ENCODE results near the gene PDE4D.

Gene PDE4D

GRCh38 chr5:59838067-59838466 lies 55.5 kb downstream of the PDE4D start:
- Histone ChIP-seq H3K36me3 (ENCODE audit: control insufficient read depth, insufficient read depth, low read length) (no peaks in the 10 kb centered on the region), H3K4me3 (ENCODE audit: low read depth, low read length) (no peak overlapping the region), H3K27me3 (ENCODE audit: control insufficient read depth, insufficient read depth, low read length) (no peaks in the 10 kb centered on the region), H3K9me3 (ENCODE audit: control insufficient read depth, insufficient read depth, low read length) (no peaks in the 10 kb centered on the region), H3K4me1 (ENCODE audit: control insufficient read depth, insufficient read depth, low read length) (no peaks in the 10 kb centered on the region), H3K9ac (ENCODE audit: low read depth, low read length) (no peak overlapping the region)

DNA sequence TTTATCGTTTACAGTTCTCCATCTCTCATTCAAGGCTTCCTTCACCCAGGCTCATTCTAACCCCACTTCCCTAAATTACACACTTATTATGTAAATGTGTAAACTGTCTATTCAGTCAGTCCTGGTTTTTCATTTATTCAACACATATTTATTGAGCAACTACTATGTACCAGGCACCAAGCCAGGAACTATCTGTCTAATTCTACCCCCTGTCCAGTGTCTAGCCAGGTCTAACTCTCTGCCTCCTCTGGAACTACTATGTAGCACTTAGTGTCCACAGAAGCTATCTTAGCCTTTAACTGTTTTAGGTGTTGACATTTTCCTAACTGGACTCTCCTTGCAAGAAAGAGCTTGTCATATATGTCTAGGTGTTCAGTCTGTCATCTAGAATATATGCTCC lies 56.5 kb downstream of the PDE4D start:
- Histone ChIP-seq H3K9ac (ENCODE audit: low read depth, low read length) (no peak overlapping the region), H3K36me3 (ENCODE audit: control insufficient read depth, insufficient read depth, low read length) (no peaks in the 10 kb centered on the region), H3K4me3 (ENCODE audit: low read depth, low read length) (no peak overlapping the region), H3K27me3 (ENCODE audit: control insufficient read depth, insufficient read depth, low read length) (no peaks in the 10 kb centered on the region), H3K9me3 (ENCODE audit: control insufficient read depth, insufficient read depth, low read length) (no peaks in the 10 kb centered on the region), H3K4me1 (ENCODE audit: control insufficient read depth, insufficient read depth, low read length) (no peaks in the 10 kb centered on the region)

DNA sequence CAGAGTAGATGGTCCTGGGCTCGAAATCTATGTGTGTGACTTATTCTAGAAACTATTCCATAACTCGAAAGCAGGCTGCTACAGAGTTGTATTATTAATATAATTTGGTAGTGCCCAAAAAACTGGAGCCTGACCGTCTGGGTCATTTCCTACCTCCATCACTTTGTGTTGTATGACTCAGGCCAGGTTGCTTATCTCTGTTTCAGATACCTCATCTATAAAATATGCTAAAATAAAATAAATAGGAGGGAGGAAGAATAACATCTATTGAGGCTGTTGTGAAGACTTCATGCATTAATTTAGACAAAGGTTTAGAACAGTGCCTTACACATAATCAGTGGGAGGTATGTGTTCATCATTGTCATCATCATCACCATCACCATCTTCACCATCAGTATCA lies 57.7 kb downstream of the PDE4D start:
- no peaks in the 10 kb centered on the region for H3K36me3 ChIP-seq (ENCODE audit: control insufficient read depth, insufficient read depth, low read length)
- H3K9me3 ChIP-seq (ENCODE audit: control insufficient read depth, insufficient read depth, low read length) = no peaks in the 10 kb centered on the region
- H3K4me1 ChIP-seq (ENCODE audit: control insufficient read depth, insufficient read depth, low read length) = peaks cover 6% of the 10 kb centered on the region
- H3K27me3 ChIP-seq (ENCODE audit: control insufficient read depth, insufficient read depth, low read length) = no peaks in the 10 kb centered on the region
- no peak overlapping the region for H3K9ac ChIP-seq (ENCODE audit: low read depth, low read length)
- no peak overlapping the region for H3K4me3 ChIP-seq (ENCODE audit: low read depth, low read length)

DNA sequence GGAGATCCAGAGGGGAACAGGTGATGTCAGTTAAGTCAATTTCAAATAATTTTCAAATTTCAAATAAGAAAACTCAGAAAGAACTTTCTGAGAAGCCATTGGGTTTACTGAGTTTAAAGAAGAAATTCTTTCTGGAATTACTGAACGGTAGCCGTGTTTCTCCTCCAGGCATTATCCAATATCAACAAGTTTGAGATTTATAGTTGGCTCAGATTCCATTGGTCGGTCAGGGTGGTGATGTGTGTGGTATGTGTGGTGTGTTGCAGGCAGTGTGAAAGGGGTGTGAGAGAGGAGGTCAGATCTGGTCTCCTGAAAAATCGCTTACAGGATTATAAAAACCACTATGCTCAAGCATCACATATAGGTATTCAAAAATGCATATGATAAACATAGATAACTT lies 60.1 kb downstream of the PDE4D start:
- no peak overlapping the region for H3K4me3 ChIP-seq (ENCODE audit: low read depth, low read length)
- no peaks in the 10 kb centered on the region for H3K36me3 ChIP-seq (ENCODE audit: control insufficient read depth, insufficient read depth, low read length)
- no peaks in the 10 kb centered on the region for H3K27me3 ChIP-seq (ENCODE audit: control insufficient read depth, insufficient read depth, low read length)
- H3K4me1 ChIP-seq (ENCODE audit: control insufficient read depth, insufficient read depth, low read length) = peaks cover 6% of the 10 kb centered on the region
- no peaks in the 10 kb centered on the region for H3K9me3 ChIP-seq (ENCODE audit: control insufficient read depth, insufficient read depth, low read length)
- no peak overlapping the region for H3K9ac ChIP-seq (ENCODE audit: low read depth, low read length)

DNA sequence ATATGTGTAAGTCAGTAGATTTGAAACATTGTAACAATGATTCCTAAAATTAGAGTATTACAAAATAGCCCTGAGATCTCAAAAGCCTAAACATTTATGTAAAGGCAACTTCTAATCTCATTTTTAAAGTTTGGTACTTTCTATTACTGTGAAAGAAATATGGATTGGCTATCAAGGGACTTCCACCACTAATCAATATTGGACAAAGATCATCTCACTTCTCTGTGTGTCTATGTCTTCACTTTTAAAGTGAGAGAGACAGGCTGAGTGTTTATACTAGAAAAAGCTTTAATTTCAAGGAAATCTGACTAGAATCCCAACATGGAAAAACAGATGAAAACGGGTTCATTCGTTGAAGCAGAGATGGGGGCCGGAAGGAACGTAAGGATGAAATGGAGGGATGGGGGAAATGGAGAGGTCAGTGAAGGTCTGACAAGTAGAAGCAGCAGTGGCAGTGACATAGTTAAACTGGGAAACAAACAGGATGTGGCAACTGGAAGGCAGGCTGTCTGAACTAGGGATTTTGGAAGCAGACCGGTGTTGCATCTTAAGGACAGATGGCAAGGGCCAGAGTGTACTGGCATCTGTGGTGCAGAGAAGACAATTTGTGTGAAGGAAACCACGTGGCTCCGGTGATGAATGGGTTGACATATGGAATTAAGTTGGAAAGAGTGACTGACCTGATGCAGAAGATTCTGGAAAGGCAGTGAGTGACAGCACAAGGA lies 60.8 kb downstream of the PDE4D start:
- H3K9me3 ChIP-seq (ENCODE audit: control insufficient read depth, insufficient read depth, low read length) = no peaks in the 10 kb centered on the region
- no peaks in the 10 kb centered on the region for H3K27me3 ChIP-seq (ENCODE audit: control insufficient read depth, insufficient read depth, low read length)
- H3K36me3 ChIP-seq (ENCODE audit: control insufficient read depth, insufficient read depth, low read length) = no peaks in the 10 kb centered on the region
- H3K4me1 ChIP-seq (ENCODE audit: control insufficient read depth, insufficient read depth, low read length) = peaks cover 6% of the 10 kb centered on the region
- H3K9ac ChIP-seq (ENCODE audit: low read depth, low read length) = no peak overlapping the region
- no peak overlapping the region for H3K4me3 ChIP-seq (ENCODE audit: low read depth, low read length)

GRCh38 chr5:59831326-59832010 lies 62.1 kb downstream of the PDE4D start:
- Histone ChIP-seq H3K9ac (ENCODE audit: low read depth, low read length) (no peak overlapping the region), H3K4me1 (ENCODE audit: control insufficient read depth, insufficient read depth, low read length) (peaks cover 6% of the 10 kb centered on the region), H3K9me3 (ENCODE audit: control insufficient read depth, insufficient read depth, low read length) (no peaks in the 10 kb centered on the region), H3K36me3 (ENCODE audit: control insufficient read depth, insufficient read depth, low read length) (no peaks in the 10 kb centered on the region), H3K27me3 (ENCODE audit: control insufficient read depth, insufficient read depth, low read length) (no peaks in the 10 kb centered on the region), H3K4me3 (ENCODE audit: low read depth, low read length) (no peak overlapping the region)

- Histone ChIP-seq H3K36me3 (ENCODE audit: control insufficient read depth, insufficient read depth, low read length) (no peaks in the 10 kb centered on the region), H3K4me3 (ENCODE audit: low read depth, low read length) (no peak overlapping the region), H3K9ac (ENCODE audit: low read depth, low read length) (no peak overlapping the region), H3K9me3 (ENCODE audit: control insufficient read depth, insufficient read depth, low read length) (no peaks in the 10 kb centered on the region), H3K27me3 (ENCODE audit: control insufficient read depth, insufficient read depth, low read length) (no peaks in the 10 kb centered on the region), H3K4me1 (ENCODE audit: control insufficient read depth, insufficient read depth, low read length) (peaks cover 6% of the 10 kb centered on the region)
Measured at GRCh38 chr5:59830536-59831200, 62.9 kb downstream of the PDE4D start.

- H3K9ac ChIP-seq (ENCODE audit: low read depth, low read length) = no peak overlapping the region
Measured at GRCh38 chr5:59829922-59830321, 63.6 kb downstream of the PDE4D start.

GRCh38 chr5:59829386-59829785 lies 64.1 kb downstream of the PDE4D start:
- no peaks in the 10 kb centered on the region for H3K27me3 ChIP-seq (ENCODE audit: control insufficient read depth, insufficient read depth, low read length)
- no peaks in the 10 kb centered on the region for H3K9me3 ChIP-seq (ENCODE audit: control insufficient read depth, insufficient read depth, low read length)
- peaks cover 6% of the 10 kb centered on the region for H3K4me1 ChIP-seq (ENCODE audit: control insufficient read depth, insufficient read depth, low read length)

More at GRCh38 chr5:59829922-59830321, 63.6 kb downstream of the PDE4D start:
- H3K36me3 ChIP-seq (ENCODE audit: control insufficient read depth, insufficient read depth, low read length) = no peaks in the 10 kb centered on the region
- peaks cover 6% of the 10 kb centered on the region for H3K4me1 ChIP-seq (ENCODE audit: control insufficient read depth, insufficient read depth, low read length)
- no peak overlapping the region for H3K4me3 ChIP-seq (ENCODE audit: low read depth, low read length)
- no peaks in the 10 kb centered on the region for H3K27me3 ChIP-seq (ENCODE audit: control insufficient read depth, insufficient read depth, low read length)
- H3K9me3 ChIP-seq (ENCODE audit: control insufficient read depth, insufficient read depth, low read length) = no peaks in the 10 kb centered on the region

DNA sequence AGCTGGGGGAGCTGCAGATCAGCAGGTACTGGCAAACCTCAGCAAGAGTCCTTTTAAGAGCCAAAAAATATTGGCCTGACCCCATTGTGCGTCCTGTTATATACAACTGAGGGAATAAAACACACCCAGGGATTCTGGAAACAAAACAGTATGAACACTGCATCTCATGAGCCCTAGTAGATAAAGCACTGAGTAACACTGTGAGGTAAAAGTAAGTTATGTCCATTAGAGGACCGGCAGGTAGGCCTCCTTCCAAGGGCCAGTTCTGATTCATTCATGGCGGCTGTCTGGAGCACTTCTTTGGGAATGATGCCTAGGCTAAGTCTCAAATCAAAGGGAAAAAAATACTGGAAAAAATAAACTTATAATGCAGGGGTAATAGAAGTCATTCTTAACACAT lies 64.9 kb downstream of the PDE4D start:
- H3K4me3 ChIP-seq (ENCODE audit: low read depth, low read length) = no peak overlapping the region
- no peaks in the 10 kb centered on the region for H3K9me3 ChIP-seq (ENCODE audit: control insufficient read depth, insufficient read depth, low read length)
- peaks cover 6% of the 10 kb centered on the region for H3K4me1 ChIP-seq (ENCODE audit: control insufficient read depth, insufficient read depth, low read length)
- H3K27me3 ChIP-seq (ENCODE audit: control insufficient read depth, insufficient read depth, low read length) = no peaks in the 10 kb centered on the region
- H3K36me3 ChIP-seq (ENCODE audit: control insufficient read depth, insufficient read depth, low read length) = no peaks in the 10 kb centered on the region
- no peak overlapping the region for H3K9ac ChIP-seq (ENCODE audit: low read depth, low read length)

More at GRCh38 chr5:59829386-59829785, 64.1 kb downstream of the PDE4D start:
- no peak overlapping the region for H3K4me3 ChIP-seq (ENCODE audit: low read depth, low read length)
- H3K36me3 ChIP-seq (ENCODE audit: control insufficient read depth, insufficient read depth, low read length) = no peaks in the 10 kb centered on the region
- no peak overlapping the region for H3K9ac ChIP-seq (ENCODE audit: low read depth, low read length)

- H3K27me3 ChIP-seq (ENCODE audit: control insufficient read depth, insufficient read depth, low read length) = no peaks in the 10 kb centered on the region
- H3K36me3 ChIP-seq (ENCODE audit: control insufficient read depth, insufficient read depth, low read length) = no peaks in the 10 kb centered on the region
Measured at GRCh38 chr5:59826996-59827395, 66.5 kb downstream of the PDE4D start.

GRCh38 chr5:59823420-59823819 lies 70.1 kb downstream of the PDE4D start:
- Histone ChIP-seq H3K9me3 (ENCODE audit: control insufficient read depth, insufficient read depth, low read length) (no peaks in the 10 kb centered on the region), H3K27me3 (ENCODE audit: control insufficient read depth, insufficient read depth, low read length) (no peaks in the 10 kb centered on the region), H3K4me3 (ENCODE audit: low read depth, low read length) (no peak overlapping the region), H3K9ac (ENCODE audit: low read depth, low read length) (no peak overlapping the region), H3K36me3 (ENCODE audit: control insufficient read depth, insufficient read depth, low read length) (no peaks in the 10 kb centered on the region), H3K4me1 (ENCODE audit: control insufficient read depth, insufficient read depth, low read length) (no peaks in the 10 kb centered on the region)

More at GRCh38 chr5:59826996-59827395, 66.5 kb downstream of the PDE4D start:
- Histone ChIP-seq H3K9me3 (ENCODE audit: control insufficient read depth, insufficient read depth, low read length) (no peaks in the 10 kb centered on the region), H3K9ac (ENCODE audit: low read depth, low read length) (no peak overlapping the region), H3K4me3 (ENCODE audit: low read depth, low read length) (no peak overlapping the region), H3K4me1 (ENCODE audit: control insufficient read depth, insufficient read depth, low read length) (peaks cover 6% of the 10 kb centered on the region)
